Body of pancreas (tissue), 4 donors: ENCODE results near the gene CETP.

Experiments used
- POLR2A ChIP-seq, 3 donors: fragments of 450-650 bp; IDR thresholded peaks; one replicate each; pipeline ENCODE4 v1.6.1; 2016; ENCODE audit warnings: antibody characterized with exemption in 3 of 3, mild to moderate bottlenecking in 2 of 3
- TF ChIP-seq, protein P1 (sequence below), 7 experiments: fragments of 450-650 bp in 4 of 7; fragments of 200-600 bp in 3 of 7; sonication (generic) in 3 of 7; IDR thresholded peaks; one replicate each; pipeline ENCODE4 v1.5.1; 2016 to 2019; ENCODE audit warnings: antibody characterized with exemption in 7 of 7

DNA sequence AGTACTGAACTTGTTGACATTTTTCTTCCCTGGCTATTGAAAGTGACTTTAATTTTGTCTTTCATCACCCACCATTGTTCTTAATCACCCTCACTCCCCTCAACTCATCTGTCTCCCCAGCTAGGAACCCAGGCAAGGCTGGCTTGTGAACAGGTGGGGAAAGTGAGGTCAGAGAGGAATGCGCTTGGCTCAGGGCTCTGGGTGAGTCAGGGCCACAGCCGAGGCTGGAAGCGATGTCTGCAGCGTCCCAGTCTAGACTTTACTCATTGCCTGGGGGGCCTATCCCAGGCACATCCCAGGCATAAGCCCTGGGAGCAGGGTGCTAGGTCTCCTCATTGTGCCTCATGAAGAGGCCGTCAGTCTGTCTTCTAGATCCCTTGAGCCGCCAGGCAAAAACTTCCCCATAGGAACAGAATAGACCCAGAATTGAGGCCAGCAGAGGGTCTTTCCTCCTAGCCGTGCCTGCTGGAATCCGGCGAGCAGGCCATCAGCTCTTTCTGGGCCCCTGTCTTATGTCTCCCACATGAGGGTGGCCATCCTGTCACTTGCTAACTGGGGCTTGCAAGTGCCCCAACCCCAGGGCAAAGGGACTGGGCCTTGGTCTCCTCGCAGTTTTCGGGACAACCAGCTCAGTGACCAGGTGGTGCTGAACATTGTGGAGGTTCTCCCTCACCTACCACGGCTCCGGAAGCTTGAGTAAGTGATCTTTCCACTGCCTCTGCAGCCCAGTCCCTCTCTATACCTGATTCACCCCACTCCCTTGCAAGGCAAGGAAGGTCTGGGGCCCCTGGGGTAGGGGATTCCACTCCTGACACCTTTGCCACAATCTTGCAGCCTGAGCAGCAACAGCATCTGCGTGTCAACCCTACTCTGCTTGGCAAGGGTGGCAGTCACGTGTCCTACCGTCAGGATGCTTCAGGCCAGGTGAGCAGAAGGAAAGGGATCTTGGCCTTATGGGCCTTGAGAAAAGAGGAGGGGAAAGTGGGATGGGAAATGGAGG lies 67.7 kb downstream of the CETP start:
- TF ChIP-seq, protein P1, sequence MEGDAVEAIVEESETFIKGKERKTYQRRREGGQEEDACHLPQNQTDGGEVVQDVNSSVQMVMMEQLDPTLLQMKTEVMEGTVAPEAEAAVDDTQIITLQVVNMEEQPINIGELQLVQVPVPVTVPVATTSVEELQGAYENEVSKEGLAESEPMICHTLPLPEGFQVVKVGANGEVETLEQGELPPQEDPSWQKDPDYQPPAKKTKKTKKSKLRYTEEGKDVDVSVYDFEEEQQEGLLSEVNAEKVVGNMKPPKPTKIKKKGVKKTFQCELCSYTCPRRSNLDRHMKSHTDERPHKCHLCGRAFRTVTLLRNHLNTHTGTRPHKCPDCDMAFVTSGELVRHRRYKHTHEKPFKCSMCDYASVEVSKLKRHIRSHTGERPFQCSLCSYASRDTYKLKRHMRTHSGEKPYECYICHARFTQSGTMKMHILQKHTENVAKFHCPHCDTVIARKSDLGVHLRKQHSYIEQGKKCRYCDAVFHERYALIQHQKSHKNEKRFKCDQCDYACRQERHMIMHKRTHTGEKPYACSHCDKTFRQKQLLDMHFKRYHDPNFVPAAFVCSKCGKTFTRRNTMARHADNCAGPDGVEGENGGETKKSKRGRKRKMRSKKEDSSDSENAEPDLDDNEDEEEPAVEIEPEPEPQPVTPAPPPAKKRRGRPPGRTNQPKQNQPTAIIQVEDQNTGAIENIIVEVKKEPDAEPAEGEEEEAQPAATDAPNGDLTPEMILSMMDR (IDR thresholded peaks at IDR 0.05), result no peak
- no peak for TF ChIP-seq POLR2A (IDR thresholded peaks at IDR 0.05)
